H9 (cell line): ENCODE results near the gene CALY. TPM values are rescaled to one million over a fixed set of nuclear protein-coding genes. Genes with fewer than 3 reads are reported as not detected.

Experiments
- DNase-seq: peaks from one replicate; pipeline ENCODE4 v3.0.0-alpha.2; 2017
- H2AFZ ChIP-seq: one replicate; pipeline ENCODE4 v1.6.1; 2013; ENCODE audit warnings: mild to moderate bottlenecking, low read length, control low read depth, moderate library complexity
- H2AK5ac ChIP-seq: 2 replicates; pipeline ENCODE4 v1.6.1; 2013; ENCODE audit warnings: low read length, control low read depth, mixed read lengths; ENCODE audit not compliant: insufficient read length
- H2BK120ac ChIP-seq: one replicate; pipeline ENCODE4 v1.6.1; 2013; ENCODE audit warnings: low read depth, mild to moderate bottlenecking, low read length, control low read depth, inconsistent platforms; ENCODE audit not compliant: poor library complexity, severe bottlenecking
- H2BK12ac ChIP-seq: 2 replicates; pipeline ENCODE4 v1.6.1; 2013; ENCODE audit warnings: low read length, control low read depth, mixed read lengths, low read depth; ENCODE audit not compliant: insufficient read length
- H2BK15ac ChIP-seq: 2 replicates; pipeline ENCODE4 v1.6.1; 2013; ENCODE audit warnings: low read depth, low read length, control low read depth
- H2BK20ac ChIP-seq: one replicate; pipeline ENCODE4 v1.6.1; 2013; ENCODE audit warnings: low read depth, mild to moderate bottlenecking, low read length, control low read depth, inconsistent platforms; ENCODE audit not compliant: poor library complexity, severe bottlenecking
- H2BK5ac ChIP-seq: 2 replicates; pipeline ENCODE4 v1.6.1; 2013; ENCODE audit warnings: low read length, control low read depth, mixed read lengths; ENCODE audit not compliant: insufficient read length
- H3K14ac ChIP-seq: 2 replicates; pipeline ENCODE4 v1.6.1; 2013; ENCODE audit warnings: low read length, control low read depth; ENCODE audit not compliant: insufficient read depth
- H3K18ac ChIP-seq: 2 replicates; pipeline ENCODE4 v1.6.1; 2013; ENCODE audit warnings: low read depth, mild to moderate bottlenecking, mixed read lengths, low read length, control low read depth; ENCODE audit not compliant: insufficient read length
- H3K23ac ChIP-seq: 2 replicates; pipeline ENCODE4 v1.6.1; 2013; ENCODE audit warnings: low read length, control low read depth, mixed read lengths, low read depth; ENCODE audit not compliant: insufficient read length
- H3K23me2 ChIP-seq: 2 replicates; pipeline ENCODE4 v1.6.1; 2013; ENCODE audit warnings: low read depth, mild to moderate bottlenecking, mixed read lengths, low read length, control low read depth; ENCODE audit not compliant: insufficient read length, poor library complexity, severe bottlenecking
- H3K27ac ChIP-seq: 2 replicates; pipeline ENCODE4 v1.5.1; 2013; ENCODE audit warnings: low read length, control low read depth, mixed read lengths, low read depth; ENCODE audit not compliant: insufficient read length
- H3K27me3 ChIP-seq: 2 replicates; pipeline ENCODE4 v1.6.1; 2013; ENCODE audit warnings: low read length, control low read depth, inconsistent platforms; ENCODE audit not compliant: insufficient read depth
- H3K4ac ChIP-seq: 2 replicates; pipeline ENCODE4 v1.6.1; 2013; ENCODE audit warnings: low read depth, mild to moderate bottlenecking, control low read depth, inconsistent platforms, low read length, moderate library complexity
- H3K4me1 ChIP-seq: 2 replicates; pipeline ENCODE4 v1.6.1; 2013; ENCODE audit warnings: low read length, control low read depth, inconsistent platforms; ENCODE audit not compliant: insufficient read depth
- H3K4me2 ChIP-seq: 2 replicates; pipeline ENCODE4 v1.6.1; 2013; ENCODE audit warnings: low read length, control low read depth, mixed read lengths; ENCODE audit not compliant: insufficient read length, insufficient read depth
- H3K56ac ChIP-seq: 2 replicates; pipeline ENCODE4 v1.6.1; 2013; ENCODE audit warnings: low read depth, mild to moderate bottlenecking, mixed read lengths, low read length, control low read depth; ENCODE audit not compliant: insufficient read length
- H3K79me1 ChIP-seq: 2 replicates; pipeline ENCODE4 v1.6.1; 2013; ENCODE audit warnings: low read depth, mild to moderate bottlenecking, moderate library complexity, low read length, control low read depth, inconsistent platforms; ENCODE audit not compliant: insufficient read depth, poor library complexity, severe bottlenecking
- H3K79me2 ChIP-seq: 2 replicates; pipeline ENCODE4 v1.6.1; 2013; ENCODE audit warnings: low read length, control low read depth, inconsistent platforms; ENCODE audit not compliant: insufficient read depth
- H3K9ac ChIP-seq: 2 replicates; pipeline ENCODE4 v1.6.1; 2013; ENCODE audit warnings: low read length, control low read depth, mixed read lengths; ENCODE audit not compliant: insufficient read length; ENCODE audit errors: extremely low read depth
- H3K9me3 ChIP-seq: one replicate; pipeline ENCODE4 v1.6.1; 2013; ENCODE audit warnings: low read depth, low read length, inconsistent platforms; ENCODE audit not compliant: control insufficient read depth
- H3T11ph ChIP-seq: one replicate; pipeline ENCODE4 v1.6.1; 2013; ENCODE audit warnings: mild to moderate bottlenecking, low read length, control low read depth, inconsistent platforms
- H4K20me1 ChIP-seq: one replicate; pipeline ENCODE4 v1.6.1; 2013; ENCODE audit not compliant: control insufficient read depth, insufficient read length, insufficient read depth
- H4K5ac ChIP-seq: 2 replicates; pipeline ENCODE4 v1.6.1; 2013; ENCODE audit warnings: low read depth, mild to moderate bottlenecking, mixed read lengths, low read length, control low read depth; ENCODE audit not compliant: insufficient read length
- H4K8ac ChIP-seq: replicated peaks from 2 replicates; pipeline ENCODE4 v1.6.1; 2013; ENCODE audit warnings: low read length, control low read depth, mixed read lengths, low read depth; ENCODE audit not compliant: insufficient read length
- H4K91ac ChIP-seq: 2 replicates; pipeline ENCODE4 v1.6.1; 2013; ENCODE audit warnings: low read depth, mild to moderate bottlenecking, moderate library complexity, mixed read lengths, low read length, control low read depth; ENCODE audit not compliant: insufficient read length
- H3K27ac Mint-ChIP-seq, 3 experiments: 2 replicates in 2 of 3; 3 replicates in 1 of 3; pipeline ENCODE4 v1.8.0; 2020 to 2021; ENCODE audit warnings: mixed read lengths in 3 of 3, mild to moderate bottlenecking in 1 of 3, moderate library complexity in 1 of 3
- H3K27me3 Mint-ChIP-seq: 2 replicates; pipeline ENCODE4 v1.8.0; 2021; ENCODE audit warnings: low read depth, mild to moderate bottlenecking, moderate library complexity, mixed read lengths
- H3K36me3 Mint-ChIP-seq, 3 experiments: 2 replicates in 2 of 3; 3 replicates in 1 of 3; pipeline ENCODE4 v1.8.0; 2020 to 2021; ENCODE audit warnings: low read depth in 3 of 3, mixed read lengths in 3 of 3; ENCODE audit not compliant: insufficient read depth in 1 of 3
- H3K4me1 Mint-ChIP-seq, 2 experiments: 2 replicates each; pipeline ENCODE4 v1.8.0; 2020; ENCODE audit warnings: mixed read lengths in 2 of 2
- H3K4me3 Mint-ChIP-seq, 2 experiments: 2 replicates in 1 of 2; 3 replicates in 1 of 2; pipeline ENCODE4 v1.8.0; 2020 to 2021; ENCODE audit warnings: mild to moderate bottlenecking in 2 of 2, mixed read lengths in 2 of 2, moderate library complexity in 1 of 2
- H3K9me3 Mint-ChIP-seq, 2 experiments: 2 replicates in 1 of 2; 3 replicates in 1 of 2; pipeline ENCODE4 v1.8.0; 2020; ENCODE audit warnings: mild to moderate bottlenecking in 2 of 2, mixed read lengths in 2 of 2, moderate library complexity in 1 of 2
- CTCF ChIP-seq: fragments of 200-600 bp; sonication (generic); conservative IDR thresholded peaks from 3 replicates; pipeline ENCODE4 v1.8.0; 2021; ENCODE audit warnings: antibody characterized with exemption, mild to moderate bottlenecking
- WGBS: extraction: QIAGEN DNeasy Blood & Tissue Kit; methylation state at CpG from one replicate; pipeline ENCODE4 v1.1.7; 2013; ENCODE audit warnings: missing lambda C conversion rate, low lambda C conversion rate, mixed read lengths; ENCODE audit not compliant: insufficient read length; ENCODE audit errors: extremely low coverage; 5-methylcytosine and 5-hydroxymethylcytosine counted together
- total RNA-seq: library from RNA; stranded (reverse); gene quantifications from 2 replicates; pipeline ENCODE4 v1.2.1, GENCODE V29; 2021

Gene CALY
- total RNA-seq, 1 experiment from 2014 or later = 2.9 TPM

DNA sequence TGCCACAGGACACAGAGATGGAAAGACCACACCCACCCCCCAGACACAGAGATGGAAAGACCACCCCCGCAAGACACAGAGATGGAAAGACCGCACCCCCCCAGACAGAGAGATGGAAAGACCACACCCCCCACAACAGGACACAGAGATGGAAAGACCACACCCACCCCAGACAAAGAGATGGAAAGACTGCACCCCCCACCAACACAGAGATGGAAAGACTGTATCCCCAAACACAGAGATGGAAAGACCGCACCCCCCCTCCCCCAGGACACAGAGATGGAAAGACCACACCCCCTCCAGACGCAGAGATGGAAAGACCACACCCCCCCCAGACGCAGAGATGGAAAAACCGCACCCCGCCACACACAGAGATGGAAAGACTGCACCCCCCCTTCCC is 20.0 kb downstream of the CALY start:
- Mint-ChIP-seq H3K9me3 (peaks cover 4 to 5% of the 10 kb centered on the region in 2 experiments; a peak in 4 of 5 replicates), H3K4me1 (peaks cover 0 to 9% of the 10 kb centered on the region in 2 experiments; a peak in 1 of 4 replicates), H3K27ac (no peak overlapping the region), H3K4me3 (no peak overlapping the region), H3K27me3 (peaks cover 28% of the 10 kb centered on the region), H3K36me3 (peaks cover 2 to 13% (median 10%) of the 10 kb centered on the region in 3 experiments; a peak in 6 of 7 replicates)
- H3K56ac ChIP-seq = no peak overlapping the region
- H2BK15ac ChIP-seq = no peak overlapping the region
- no peak overlapping the region for H3K27ac ChIP-seq
- H3K23ac ChIP-seq = no peak overlapping the region
- WGBS = no CpG with 5 or more reads among the region's 7 CpGs
- H2BK20ac ChIP-seq = no peak overlapping the region
- no peaks in the 10 kb centered on the region for H3K79me1 ChIP-seq
- no peak overlapping the region for H4K8ac ChIP-seq
- H3K79me2 ChIP-seq = no peaks in the 10 kb centered on the region
- no peak overlapping the region for H2BK120ac ChIP-seq
- H4K20me1 ChIP-seq = no peaks in the 10 kb centered on the region
- no peak overlapping the region for H3K18ac ChIP-seq
- DNase-seq = no peak
- no peak overlapping the region for H2AFZ ChIP-seq
- H2BK5ac ChIP-seq = no peak overlapping the region
- no peak for TF ChIP-seq CTCF
- no peak overlapping the region for H2BK12ac ChIP-seq
- H2AK5ac ChIP-seq = no peak overlapping the region
- no peak overlapping the region for H4K91ac ChIP-seq
- no peaks in the 10 kb centered on the region for H3K4me1 ChIP-seq
- no peaks in the 10 kb centered on the region for H3K9me3 ChIP-seq
- H3T11ph ChIP-seq = no peak overlapping the region
- H3K27me3 ChIP-seq = peaks cover 4% of the 10 kb centered on the region; the same call in 1 of the 2 replicates
- no peak overlapping the region for H3K14ac ChIP-seq
- H4K5ac ChIP-seq = no peak overlapping the region
- H3K9ac ChIP-seq = no peak overlapping the region
- no peaks in the 10 kb centered on the region for H3K23me2 ChIP-seq
- no peak overlapping the region for H3K4ac ChIP-seq
- H3K4me2 ChIP-seq = no peak overlapping the region
